Measurements from ENCODE around the gene AGPAT3.

The AGPAT3 gene

GRCh38 chr21:43976661-43977060 lies 111.6 kb downstream of the AGPAT3 start:
- H3K9me2 ChIP-seq (replicated peaks; ENCODE audit: control insufficient read depth, low read length), result no peaks in the 10 kb centered on the region
- no peak overlapping the region for H3K27ac ChIP-seq (ENCODE audit: low read depth, low read length)
- H3K79me2 ChIP-seq (ENCODE audit: control insufficient read depth, low read length), result no peaks in the 10 kb centered on the region
- H4K20me1 ChIP-seq (ENCODE audit: control insufficient read depth, insufficient read depth, low read depth, low read length), result no peaks in the 10 kb centered on the region
- no peaks in the 10 kb centered on the region for H3F3A ChIP-seq (ENCODE audit: control insufficient read depth, insufficient read depth)
- H3K4me2 ChIP-seq (ENCODE audit: low read length), result no peak overlapping the region
- H3K4me3 ChIP-seq (ENCODE audit: low read length), result no peak overlapping the region
- TF ChIP-seq, protein P1, sequence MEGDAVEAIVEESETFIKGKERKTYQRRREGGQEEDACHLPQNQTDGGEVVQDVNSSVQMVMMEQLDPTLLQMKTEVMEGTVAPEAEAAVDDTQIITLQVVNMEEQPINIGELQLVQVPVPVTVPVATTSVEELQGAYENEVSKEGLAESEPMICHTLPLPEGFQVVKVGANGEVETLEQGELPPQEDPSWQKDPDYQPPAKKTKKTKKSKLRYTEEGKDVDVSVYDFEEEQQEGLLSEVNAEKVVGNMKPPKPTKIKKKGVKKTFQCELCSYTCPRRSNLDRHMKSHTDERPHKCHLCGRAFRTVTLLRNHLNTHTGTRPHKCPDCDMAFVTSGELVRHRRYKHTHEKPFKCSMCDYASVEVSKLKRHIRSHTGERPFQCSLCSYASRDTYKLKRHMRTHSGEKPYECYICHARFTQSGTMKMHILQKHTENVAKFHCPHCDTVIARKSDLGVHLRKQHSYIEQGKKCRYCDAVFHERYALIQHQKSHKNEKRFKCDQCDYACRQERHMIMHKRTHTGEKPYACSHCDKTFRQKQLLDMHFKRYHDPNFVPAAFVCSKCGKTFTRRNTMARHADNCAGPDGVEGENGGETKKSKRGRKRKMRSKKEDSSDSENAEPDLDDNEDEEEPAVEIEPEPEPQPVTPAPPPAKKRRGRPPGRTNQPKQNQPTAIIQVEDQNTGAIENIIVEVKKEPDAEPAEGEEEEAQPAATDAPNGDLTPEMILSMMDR (IDR thresholded peaks at IDR 0.05; ENCODE audit: low read depth, low read length, poor library complexity, severe bottlenecking), result no peak
- TF ChIP-seq EZH2phosphoT487 (IDR thresholded peaks at IDR 0.05; ENCODE audit: borderline replicate concordance, low read length), result no peak
- no peaks in the 10 kb centered on the region for H3K27me3 ChIP-seq (ENCODE audit: control insufficient read depth, low read length)
- peaks cover 3% of the 10 kb centered on the region for H3K4me1 ChIP-seq (ENCODE audit: control insufficient read depth, low read length)
- H3K9me3 ChIP-seq (ENCODE audit: control insufficient read depth, insufficient read depth, low read length), result no peaks in the 10 kb centered on the region
- H3K36me3 ChIP-seq (ENCODE audit: control insufficient read depth, low read length), result peaks cover under 1% of the 10 kb centered on the region; the same call in 1 of the 2 replicates

DNA sequence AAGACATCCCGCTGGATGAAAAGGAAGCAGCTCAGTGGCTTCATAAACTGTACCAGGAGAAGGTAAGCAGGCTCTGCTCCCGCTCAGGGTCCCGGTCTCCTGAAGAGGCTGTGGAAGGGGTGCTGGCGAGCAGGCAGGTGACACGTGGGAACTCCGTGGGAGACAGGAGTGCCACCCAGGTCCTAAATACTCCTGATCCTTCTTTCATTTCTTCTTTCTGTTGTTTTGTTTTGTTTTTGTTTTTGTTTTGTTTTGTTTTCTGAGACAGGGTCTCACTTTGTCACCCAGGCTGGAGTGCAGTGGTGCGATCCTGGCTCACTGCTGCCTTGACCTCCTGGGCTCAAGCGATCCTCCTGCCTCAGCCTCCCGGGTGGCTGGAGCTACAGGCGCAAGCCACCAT lies 113.0 kb downstream of the AGPAT3 start:
- H3K4me1 ChIP-seq (ENCODE audit: control insufficient read depth, low read length), result peaks cover 3% of the 10 kb centered on the region
- no peak overlapping the region for H3K27ac ChIP-seq (ENCODE audit: low read depth, low read length)
- no peaks in the 10 kb centered on the region for H3K9me3 ChIP-seq (ENCODE audit: control insufficient read depth, insufficient read depth, low read length)
- H3K4me3 ChIP-seq (ENCODE audit: low read length), result no peak overlapping the region
- H3K9me2 ChIP-seq (replicated peaks; ENCODE audit: control insufficient read depth, low read length), result no peaks in the 10 kb centered on the region
- no peaks in the 10 kb centered on the region; the same call in 1 of the 2 replicates for H3K36me3 ChIP-seq (ENCODE audit: control insufficient read depth, low read length)
- no peak for TF ChIP-seq EZH2phosphoT487 (IDR thresholded peaks at IDR 0.05; ENCODE audit: borderline replicate concordance, low read length)
- TF ChIP-seq, protein P1 (IDR thresholded peaks at IDR 0.05; ENCODE audit: low read depth, low read length, poor library complexity, severe bottlenecking), result no peak
- H4K20me1 ChIP-seq (ENCODE audit: control insufficient read depth, insufficient read depth, low read depth, low read length), result no peaks in the 10 kb centered on the region
- H3K79me2 ChIP-seq (ENCODE audit: control insufficient read depth, low read length), result no peaks in the 10 kb centered on the region
- H3F3A ChIP-seq (ENCODE audit: control insufficient read depth, insufficient read depth), result no peaks in the 10 kb centered on the region
- H3K27me3 ChIP-seq (ENCODE audit: control insufficient read depth, low read length), result no peaks in the 10 kb centered on the region
- H3K4me2 ChIP-seq (ENCODE audit: low read length), result no peak overlapping the region

GRCh38 chr21:43979654-43980053 lies 114.6 kb downstream of the AGPAT3 start:
- no peaks in the 10 kb centered on the region for H3K27me3 ChIP-seq (ENCODE audit: control insufficient read depth, low read length)
- H3K4me2 ChIP-seq (ENCODE audit: low read length), result no peak overlapping the region
- H3K36me3 ChIP-seq (ENCODE audit: control insufficient read depth, low read length), result no peaks in the 10 kb centered on the region; the same call in 1 of the 2 replicates
- H3K9me3 ChIP-seq (ENCODE audit: control insufficient read depth, insufficient read depth, low read length), result no peaks in the 10 kb centered on the region
- H3K79me2 ChIP-seq (ENCODE audit: control insufficient read depth, low read length), result no peaks in the 10 kb centered on the region
- H3K4me1 ChIP-seq (ENCODE audit: control insufficient read depth, low read length), result peaks cover 3% of the 10 kb centered on the region
- H3K27ac ChIP-seq (ENCODE audit: low read depth, low read length), result no peak overlapping the region
- H3K4me3 ChIP-seq (ENCODE audit: low read length), result no peak overlapping the region
- H3F3A ChIP-seq (ENCODE audit: control insufficient read depth, insufficient read depth), result no peaks in the 10 kb centered on the region
- no peaks in the 10 kb centered on the region for H3K9me2 ChIP-seq (replicated peaks; ENCODE audit: control insufficient read depth, low read length)
- no peak for TF ChIP-seq EZH2phosphoT487 (IDR thresholded peaks at IDR 0.05; ENCODE audit: borderline replicate concordance, low read length)
- TF ChIP-seq, protein P1 (IDR thresholded peaks at IDR 0.05; ENCODE audit: low read depth, low read length, poor library complexity, severe bottlenecking), result no peak
- no peaks in the 10 kb centered on the region for H4K20me1 ChIP-seq (ENCODE audit: control insufficient read depth, insufficient read depth, low read depth, low read length)
